Left lung (tissue), 10 donors: Measurements from ENCODE around the gene AQP3. TPM values are rescaled to one million over a fixed set of nuclear protein-coding genes. Genes with fewer than 3 reads are reported as not detected.

ENCODE experiments used
- ATAC-seq: fragments of 200-7000 bp; cut with Tn5 transposase; one replicate; pipeline ENCODE4 v1.9.1; 2020; ENCODE audit warnings: moderate library complexity
- DNase-seq, 4 donors: peaks; one replicate each; pipeline ENCODE4 v3.0.0-alpha.2; 2013 to 2020
- H3K27ac ChIP-seq, 2 donors: fragments of 200-600 bp; sonication (generic) in 1 of 2; one replicate each; pipeline versions ENCODE4 v1.5.0 to v1.8.0; 2020 to 2021
- H3K27me3 ChIP-seq, 2 donors: fragments of 200-600 bp; sonication (generic) in 1 of 2; one replicate each; pipeline versions ENCODE4 v1.5.0 to v1.8.0; 2020 to 2021
- H3K36me3 ChIP-seq, 2 donors: fragments of 200-600 bp; sonication (generic) in 1 of 2; one replicate each; pipeline versions ENCODE4 v1.5.0 to v1.8.0; 2020 to 2021
- H3K4me1 ChIP-seq, 2 donors: fragments of 200-600 bp; one replicate each; pipeline ENCODE4 v1.8.0; 2021
- H3K4me3 ChIP-seq, 2 donors: fragments of 200-600 bp; sonication (generic) in 1 of 2; one replicate each; pipeline versions ENCODE4 v1.5.0 to v1.8.0; 2020 to 2021; ENCODE audit warnings: mild to moderate bottlenecking in 1 of 2
- H3K9me3 ChIP-seq, 2 donors: fragments of 200-600 bp; sonication (generic) in 1 of 2; one replicate each; pipeline versions ENCODE4 v1.5.0 to v1.8.0; 2020 to 2021
- CTCF ChIP-seq, 2 donors: fragments of 200-600 bp; sonication (generic) in 1 of 2; IDR thresholded peaks; one replicate each; pipeline versions ENCODE4 v1.5.0 to v1.8.0; 2021; ENCODE audit warnings: antibody characterized with exemption in 2 of 2
- intact Hi-C, 2 donors: fragments of 100-400 bp; cut with DNase I; formaldehyde crosslinking; loops; one replicate each; pipeline versions ENCODE4 v1.11.2 to v1.14.2; 2022
- polyA plus RNA-seq, 6 donors: library from polyadenylated mRNA; unstranded; fragments of 120-200 nt; gene quantifications; one replicate each; pipeline ENCODE4 v1.2.1, GENCODE V29; 2013; ENCODE audit not compliant: insufficient read length in 6 of 6
- total RNA-seq, 2 donors: library from RNA; stranded (reverse); fragmentation: NEBNext Ultra II Directional; extraction: Animal tissue kit (Norgen Biotek cat#: 25700); gene quantifications; one replicate each; pipeline ENCODE4 v1.2.1, GENCODE V29; 2021
- donor health status: DM: no; HTN: yes; CAD: no.
- donor health status: DM: no; HTN: no; CAD: no.

Gene AQP3
- total and polyA plus RNA-seq, 8 donors: 8.0 to 265 (median 28.0) TPM

DNA sequence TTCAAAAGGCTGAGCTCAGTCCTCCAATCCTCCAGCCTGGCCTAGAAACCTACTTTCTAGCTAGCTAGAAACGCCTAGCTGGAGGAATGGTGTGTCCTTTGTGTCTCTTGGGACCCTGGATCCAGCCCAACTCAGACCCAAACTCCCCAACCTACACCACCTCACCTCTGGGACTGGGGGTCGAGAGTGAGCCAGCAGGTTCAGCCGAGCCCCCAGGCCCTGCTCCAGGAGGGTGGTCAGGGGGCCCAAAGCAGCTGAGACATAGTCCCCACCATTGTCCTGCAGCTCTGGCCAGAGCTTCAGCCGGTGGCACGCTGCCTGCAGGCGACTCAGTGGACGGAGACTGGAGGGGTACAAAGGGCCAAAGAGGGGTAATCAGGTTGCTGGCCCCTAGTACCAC is 20.1 kb upstream of the AQP3 start:
- H3K4me1 ChIP-seq: peaks cover 5 to 9% of the 10 kb centered on the region in 2 donors
- no peaks in the 10 kb centered on the region for H3K27me3 ChIP-seq
- no peak overlapping the region for H3K27ac ChIP-seq
- intact Hi-C loops: no loop called here
- no peaks in the 10 kb centered on the region for H3K9me3 ChIP-seq
- no peak for TF ChIP-seq CTCF (IDR thresholded peaks at IDR 0.05)
- H3K4me3 ChIP-seq: no peak overlapping the region
- DNase-seq (peak in 1 of 4 donors; percentile 17), ATAC-seq (no peak)
- peaks cover 0 to 95% of the 10 kb centered on the region in 2 donors for H3K36me3 ChIP-seq

DNA sequence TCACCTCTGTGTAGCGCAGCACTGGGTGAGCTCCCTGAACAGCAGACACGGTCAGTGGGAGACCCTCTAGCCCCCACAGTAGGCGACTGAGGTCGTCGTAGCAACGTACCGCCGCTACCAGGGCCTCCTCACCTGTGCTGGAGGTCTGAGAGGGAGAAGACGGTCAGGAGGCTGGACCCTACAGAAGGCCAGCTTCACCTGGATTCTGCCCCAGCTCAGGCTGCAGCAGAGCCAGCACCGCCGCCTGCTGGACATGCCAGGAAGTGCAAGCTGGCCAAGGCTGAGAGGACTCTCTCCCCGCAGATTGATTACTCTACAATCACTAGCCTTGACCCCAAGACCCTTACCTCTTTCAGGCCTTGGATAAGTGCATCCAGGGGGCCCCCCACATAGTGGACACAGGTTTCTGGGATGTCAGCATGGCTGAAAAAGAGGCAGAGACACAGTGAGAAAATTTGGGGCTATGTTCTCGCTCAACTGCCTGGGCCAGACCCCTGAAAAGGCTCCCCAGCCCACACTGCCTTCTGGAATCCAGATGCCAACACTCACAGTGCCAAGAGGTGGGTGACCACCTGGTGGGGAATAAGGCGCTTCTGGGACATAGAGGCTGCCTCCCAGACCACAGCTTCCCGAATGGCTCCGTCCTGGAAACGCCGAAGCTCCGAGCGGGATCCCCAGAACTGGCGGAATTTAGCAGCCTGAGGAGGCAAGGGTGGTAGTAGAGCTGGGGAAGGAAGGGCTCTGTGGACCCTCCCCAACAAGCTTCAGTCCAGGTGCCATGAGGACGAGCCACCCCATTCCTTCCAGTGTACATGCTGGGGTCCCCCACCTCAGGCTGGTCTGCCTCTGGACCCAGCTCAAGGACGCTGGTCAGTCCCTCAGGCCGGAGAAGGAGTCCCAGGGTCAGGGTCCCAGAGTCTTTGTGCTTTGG is 19.4 kb upstream of the AQP3 start:
- no peak overlapping the region for H3K27ac ChIP-seq
- H3K4me3 ChIP-seq: no peak overlapping the region
- TF ChIP-seq CTCF (IDR thresholded peaks at IDR 0.05): peak; percentile 87 to 95
- no peaks in the 10 kb centered on the region for H3K9me3 ChIP-seq
- ATAC-seq (peak; percentile 89), DNase-seq (peak in 3 of 4 donors; percentile 49 to 94 (median 56))
- H3K27me3 ChIP-seq: no peaks in the 10 kb centered on the region
- H3K4me1 ChIP-seq: peaks cover 0 to 2% of the 10 kb centered on the region in 2 donors
- intact Hi-C loops: no loop called here
- H3K36me3 ChIP-seq: peaks cover 0 to 100% of the 10 kb centered on the region in 2 donors

DNA sequence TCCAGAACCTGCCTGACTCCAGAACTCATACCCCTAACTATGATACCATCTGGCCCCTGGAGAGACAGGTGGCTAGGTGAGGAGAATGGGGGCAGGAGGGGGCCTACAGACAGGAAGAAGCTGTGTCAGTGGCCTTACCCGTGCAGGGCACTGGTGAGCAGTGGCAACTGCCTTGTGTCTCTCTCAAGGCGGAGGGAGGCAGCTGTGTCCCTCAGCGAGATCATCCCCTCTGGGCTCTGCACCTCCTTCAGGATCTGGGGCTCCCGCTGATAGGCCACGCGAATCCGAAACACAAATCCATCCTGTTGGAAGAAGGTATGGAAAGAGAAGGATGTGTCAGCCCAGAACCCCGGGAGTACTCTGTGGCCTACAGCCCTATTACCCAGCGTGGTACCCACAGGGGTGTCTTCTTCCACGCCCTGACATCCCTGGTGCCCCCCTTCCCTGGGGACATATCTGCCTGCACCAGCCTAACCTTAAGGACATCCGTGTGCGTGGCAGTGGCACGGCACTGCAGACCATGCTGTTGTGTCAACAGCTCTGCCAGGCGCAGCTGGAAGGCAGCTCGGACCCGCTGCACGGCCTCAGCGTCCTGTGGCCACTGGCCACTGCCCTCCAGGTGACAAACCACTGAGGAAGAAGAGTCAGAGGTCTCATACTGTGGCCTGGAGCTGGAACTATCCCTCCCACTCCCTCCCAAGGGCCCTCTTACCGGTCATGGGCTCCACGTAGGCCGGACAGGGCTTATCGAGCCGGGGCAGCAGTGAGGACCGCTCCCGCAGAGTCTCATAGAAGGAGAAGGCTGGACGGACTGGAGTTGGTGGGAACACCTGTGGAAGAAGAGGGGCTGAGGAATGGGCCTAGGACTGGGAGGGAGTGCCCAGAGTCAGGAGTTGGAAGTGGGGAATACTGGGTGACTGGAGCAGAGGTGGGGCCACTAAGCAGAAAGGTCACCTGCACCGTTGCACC is 18.5 kb upstream of the AQP3 start:
- H3K27me3 ChIP-seq: no peaks in the 10 kb centered on the region
- no peaks in the 10 kb centered on the region for H3K4me1 ChIP-seq
- no peak overlapping the region for H3K27ac ChIP-seq
- TF ChIP-seq CTCF (IDR thresholded peaks at IDR 0.05): no peak
- DNase-seq: no peak
- no peak overlapping the region for H3K4me3 ChIP-seq
- intact Hi-C loops: no loop called here
- ATAC-seq: no peak
- H3K9me3 ChIP-seq: no peaks in the 10 kb centered on the region
- H3K36me3 ChIP-seq: peaks cover 0 to 100% of the 10 kb centered on the region in 2 donors

- H3K36me3 ChIP-seq: peaks cover 0 to 99% of the 10 kb centered on the region in 2 donors
- no peak overlapping the region for H3K4me3 ChIP-seq
- H3K27ac ChIP-seq: no peak overlapping the region
- no peak for TF ChIP-seq CTCF (IDR thresholded peaks at IDR 0.05)
- intact Hi-C loops: no loop called here
- DNase-seq (no peak), ATAC-seq (no peak)
- no peaks in the 10 kb centered on the region for H3K4me1 ChIP-seq
- H3K9me3 ChIP-seq: no peaks in the 10 kb centered on the region
- H3K27me3 ChIP-seq: no peaks in the 10 kb centered on the region
Observed at GRCh38 chr9:33465096-33465495, 17.7 kb upstream of the AQP3 start.
